IPS-NIHi7 (cell line): ENCODE measurements around the gene RBM34.

Experiments
- DNase-seq: peaks from one replicate; pipeline ENCODE4 v3.0.0; 2012; ENCODE audit warnings: mixed read lengths; ENCODE audit errors: extremely low spot score

RBM34 gene

DNA sequence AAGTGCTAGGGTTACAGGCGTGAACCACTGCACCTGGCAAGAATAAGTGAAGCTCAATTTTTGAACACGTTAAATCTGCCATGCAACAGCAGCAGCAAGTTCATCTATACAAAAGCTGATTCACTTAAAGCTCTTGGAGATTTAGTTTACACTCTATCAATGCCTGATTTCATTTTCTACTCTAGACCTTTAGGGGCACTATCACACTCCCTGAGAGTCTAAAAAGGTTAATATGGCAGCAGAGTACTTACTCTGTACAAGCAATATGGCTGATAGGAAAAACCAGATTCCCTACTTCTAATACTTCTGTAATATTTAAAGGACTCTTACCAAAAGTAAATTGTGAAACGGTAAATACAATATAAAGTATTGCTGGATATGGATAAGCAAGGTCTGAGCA, 4.8 kb downstream of the RBM34 start:
- no peak for DNase-seq

- no peak for DNase-seq
Observed at GRCh38 chr1:235152235-235152634, 8.8 kb downstream of the RBM34 start.

DNA sequence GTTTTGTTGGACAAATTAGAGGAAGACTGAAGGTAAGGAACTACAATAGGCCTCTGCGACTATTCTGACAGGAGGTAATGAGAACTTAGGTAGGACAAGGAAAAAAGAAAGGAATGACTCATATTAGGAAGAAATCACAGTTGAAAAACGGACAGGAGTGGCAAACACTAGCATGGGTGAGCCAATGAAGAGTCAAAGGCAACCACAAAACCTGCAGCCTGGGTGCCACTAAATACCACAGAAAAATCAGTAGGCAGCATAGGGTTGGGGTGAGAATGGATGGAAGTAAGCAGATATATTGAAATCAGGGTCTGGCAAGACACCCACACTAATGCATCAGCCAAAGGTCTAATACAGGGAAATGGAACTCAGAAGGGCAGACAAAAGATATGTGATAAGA, 10.0 kb downstream of the RBM34 start:
- no peak for DNase-seq

DNA sequence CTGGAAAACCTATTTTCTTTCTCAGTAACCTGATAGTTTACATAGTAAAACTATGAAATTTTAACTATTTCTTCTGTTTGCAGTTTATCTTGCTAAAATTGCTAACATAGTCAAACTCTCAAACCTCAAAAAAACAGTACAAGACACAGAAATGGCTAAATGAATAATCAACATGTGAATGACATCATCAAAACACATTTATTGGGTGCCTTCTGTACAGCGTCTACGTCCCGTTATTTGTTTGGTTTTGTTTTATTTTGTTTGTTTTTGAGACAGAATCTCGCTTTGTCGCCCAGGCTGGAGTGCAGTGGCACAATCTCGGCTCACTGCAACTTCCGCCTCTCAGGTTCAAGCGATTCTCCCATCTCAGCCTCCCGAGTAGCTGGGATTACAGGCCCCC, 11.2 kb downstream of the RBM34 start:
- DNase-seq, result no peak

DNA sequence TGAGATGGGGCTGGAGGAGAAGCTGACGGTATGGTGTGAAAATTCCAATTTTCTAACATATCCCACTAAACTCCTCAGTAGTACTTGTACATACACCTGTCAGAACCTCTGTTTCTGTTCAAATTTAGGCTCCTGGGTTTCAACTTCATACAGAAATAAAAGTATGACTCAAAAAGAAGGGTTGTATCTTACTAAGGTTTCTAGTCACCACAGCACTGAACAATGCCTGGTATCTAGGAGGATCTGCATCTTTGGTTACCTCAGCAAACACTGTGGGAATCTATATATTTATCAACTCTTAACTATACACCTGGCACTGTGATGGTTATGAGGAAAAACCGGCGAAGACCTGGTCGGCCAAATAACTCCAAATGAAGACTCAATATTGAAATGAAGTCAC, 13.8 kb downstream of the RBM34 start:
- DNase-seq, result no peak

DNA sequence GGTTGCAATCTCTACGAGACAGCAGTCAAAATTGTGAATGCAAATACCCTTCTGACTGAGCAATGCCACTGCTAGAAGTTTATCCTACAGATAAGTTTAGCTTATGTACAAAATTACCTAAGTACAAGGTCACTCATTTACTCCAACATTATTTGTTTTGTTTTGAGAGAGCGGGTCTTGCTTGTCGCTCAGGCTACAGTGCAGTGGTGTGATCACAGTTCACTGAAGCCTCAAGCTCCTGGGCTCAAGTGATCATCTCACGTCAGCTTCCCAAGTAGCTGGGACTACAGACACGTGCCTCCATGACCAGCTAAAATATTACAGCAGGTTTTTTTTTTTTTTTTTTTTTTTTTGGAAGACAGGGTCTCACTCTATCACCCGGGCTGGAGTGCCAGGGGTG, 15.4 kb downstream of the RBM34 start:
- no peak for DNase-seq

DNA sequence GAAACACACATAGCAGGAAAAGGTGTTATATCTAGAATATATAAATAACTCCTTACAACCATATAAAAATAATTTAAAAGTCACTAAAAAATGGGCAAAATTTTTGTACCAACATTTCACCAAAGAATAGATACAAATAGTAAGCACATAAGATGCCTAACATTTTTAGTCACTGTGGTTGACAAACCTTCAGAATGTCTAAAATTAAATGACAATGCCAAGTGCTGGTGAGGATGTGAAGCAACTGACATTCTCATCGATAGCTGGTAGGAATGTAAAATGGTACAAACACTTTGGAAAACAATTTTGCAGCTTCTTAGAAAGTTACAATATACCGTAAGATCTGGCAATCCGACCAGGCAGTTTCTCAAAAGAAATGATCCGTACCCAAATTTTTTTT, 18.1 kb downstream of the RBM34 start:
- DNase-seq, result no peak

DNA sequence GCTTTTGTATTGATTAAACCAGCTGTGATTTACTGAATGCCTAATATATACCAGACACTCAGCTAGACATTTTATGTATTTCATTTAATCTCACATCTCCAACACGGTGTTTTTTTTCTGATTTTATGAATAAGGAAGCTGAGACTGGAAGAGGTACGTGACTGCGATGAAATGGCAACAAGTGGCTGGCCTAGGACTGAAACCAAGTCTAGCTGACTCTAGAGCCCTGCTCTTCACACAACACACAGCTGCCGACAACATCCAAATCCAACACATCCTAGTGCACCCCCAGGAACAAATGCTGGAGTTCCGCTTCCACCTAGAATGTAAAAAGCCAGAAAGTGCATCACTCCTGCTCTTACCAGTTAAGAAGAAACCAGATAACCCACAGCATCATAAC, 21.7 kb downstream of the RBM34 start:
- DNase-seq, result no peak

DNA sequence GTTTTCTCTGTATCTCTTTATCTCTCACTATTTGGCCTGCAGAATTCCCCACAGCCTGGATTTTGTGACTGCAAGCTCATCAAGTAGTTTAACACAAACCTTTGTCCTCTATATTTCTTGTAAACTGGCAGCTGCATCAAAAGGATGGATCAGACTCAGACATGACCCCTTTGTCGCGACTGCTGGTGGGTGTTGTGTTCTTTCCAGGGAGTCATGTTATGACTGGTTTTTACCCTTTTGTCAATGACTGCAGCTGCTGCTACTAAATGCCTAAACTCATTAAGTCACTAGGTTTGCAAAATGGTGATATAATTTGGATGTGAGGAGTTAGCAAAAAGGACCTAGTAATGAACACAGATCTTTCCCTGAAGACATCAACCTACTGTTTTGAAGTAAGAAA, 22.2 kb downstream of the RBM34 start:
- no peak for DNase-seq

DNA sequence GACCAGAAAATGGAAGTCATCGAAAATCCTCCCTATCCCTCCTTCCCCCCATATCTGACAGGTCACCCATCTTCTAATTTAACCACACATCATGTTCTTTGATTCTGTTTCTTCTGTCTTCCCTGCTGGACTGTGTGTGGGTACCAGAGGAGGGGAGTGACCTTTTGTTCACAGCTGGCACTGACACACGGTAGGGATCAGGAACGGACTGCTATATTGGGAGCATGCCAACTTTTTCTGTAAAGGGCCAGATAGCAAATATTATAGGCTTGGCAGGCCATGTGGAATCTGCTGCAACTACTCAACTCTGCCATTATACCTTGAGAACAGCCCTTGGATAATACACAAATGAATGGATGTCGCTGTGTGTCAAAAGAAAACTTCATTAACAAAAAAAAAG, 24.9 kb downstream of the RBM34 start:
- DNase-seq, result no peak

DNA sequence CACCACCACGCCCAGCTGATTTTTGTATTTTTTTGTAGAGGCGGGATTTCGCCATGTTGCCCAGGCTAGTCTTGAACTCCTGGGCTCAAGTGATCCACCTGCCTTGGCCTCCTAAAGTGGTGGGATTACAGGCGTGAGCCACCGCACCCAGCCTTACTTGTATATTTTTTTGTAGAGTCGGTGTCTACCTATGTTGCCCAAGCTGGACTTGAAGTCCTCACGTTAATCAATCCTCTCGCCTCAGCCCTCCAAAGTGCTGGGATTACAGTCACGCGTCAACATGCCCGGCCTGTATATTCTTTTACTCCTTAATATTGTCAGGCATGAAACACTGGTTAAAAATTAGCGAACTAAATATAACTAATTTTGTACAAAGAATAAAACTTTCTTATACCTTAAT, 26.9 kb downstream of the RBM34 start:
- no peak for DNase-seq

DNA sequence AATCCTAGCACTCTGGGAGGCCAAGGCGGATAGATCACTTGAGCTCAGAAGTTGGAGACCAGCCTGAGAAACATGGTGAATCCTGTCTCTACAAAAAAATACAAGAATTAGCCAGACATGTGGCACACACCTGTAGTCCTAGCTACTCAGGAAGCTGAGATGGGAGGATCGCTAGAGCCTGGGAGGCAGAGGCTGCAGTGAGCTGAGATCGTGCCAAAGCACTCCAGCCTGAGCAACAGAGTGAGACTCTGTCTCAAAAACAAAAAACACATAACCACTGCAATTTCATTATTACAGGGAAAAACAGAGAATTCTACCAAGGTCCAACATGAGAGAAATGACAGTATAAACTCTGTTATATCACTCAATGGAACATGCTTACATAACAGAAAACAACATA, 28.0 kb downstream of the RBM34 start:
- no peak for DNase-seq

DNA sequence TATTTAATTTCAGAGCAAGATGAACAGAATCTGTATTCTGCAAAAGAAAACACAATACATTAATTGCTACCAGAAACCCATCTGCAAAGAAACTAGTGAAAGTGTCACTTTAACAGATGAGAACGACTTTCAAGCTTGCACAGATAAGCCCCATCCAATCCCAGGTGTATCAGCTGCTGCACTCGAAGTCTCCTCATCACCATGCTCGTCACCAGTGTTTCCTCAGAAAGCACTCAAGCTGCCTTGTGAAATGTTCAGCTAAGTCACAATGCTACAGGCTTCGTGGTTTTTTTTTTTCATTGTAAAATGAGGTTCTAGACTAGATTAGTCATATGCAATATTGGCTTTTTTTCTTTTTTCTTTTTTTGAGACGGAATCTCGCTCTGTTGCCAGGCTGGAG, 29.1 kb downstream of the RBM34 start:
- DNase-seq, result no peak

DNA sequence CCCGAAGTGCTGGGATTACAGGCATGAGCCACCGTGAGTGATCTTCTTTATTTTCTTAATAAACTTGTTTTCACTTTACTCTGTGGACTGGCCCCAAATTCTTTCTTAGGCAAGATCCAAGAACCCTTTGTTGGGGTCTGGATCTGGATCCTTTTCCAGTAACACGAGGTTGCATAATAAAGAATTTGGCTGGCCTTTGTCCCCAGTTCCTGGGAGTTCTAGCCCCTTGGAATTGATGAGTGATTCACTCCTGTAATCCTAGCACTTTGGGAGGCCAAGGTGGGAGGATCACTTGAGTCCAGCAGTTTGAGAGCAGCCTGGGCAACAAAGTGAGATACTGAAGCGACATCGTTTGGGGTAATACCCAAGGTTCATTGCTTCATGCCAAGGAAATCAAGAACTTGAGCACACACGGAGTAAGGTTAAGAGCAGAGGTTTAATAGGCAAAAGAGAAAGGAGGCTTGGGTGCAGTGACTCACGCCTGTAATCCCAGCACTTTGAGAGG, 30.2 kb downstream of the RBM34 start:
- no peak for DNase-seq

- no peak for DNase-seq
Observed at GRCh38 chr1:235129774-235130570, 31.1 kb downstream of the RBM34 start.

DNA sequence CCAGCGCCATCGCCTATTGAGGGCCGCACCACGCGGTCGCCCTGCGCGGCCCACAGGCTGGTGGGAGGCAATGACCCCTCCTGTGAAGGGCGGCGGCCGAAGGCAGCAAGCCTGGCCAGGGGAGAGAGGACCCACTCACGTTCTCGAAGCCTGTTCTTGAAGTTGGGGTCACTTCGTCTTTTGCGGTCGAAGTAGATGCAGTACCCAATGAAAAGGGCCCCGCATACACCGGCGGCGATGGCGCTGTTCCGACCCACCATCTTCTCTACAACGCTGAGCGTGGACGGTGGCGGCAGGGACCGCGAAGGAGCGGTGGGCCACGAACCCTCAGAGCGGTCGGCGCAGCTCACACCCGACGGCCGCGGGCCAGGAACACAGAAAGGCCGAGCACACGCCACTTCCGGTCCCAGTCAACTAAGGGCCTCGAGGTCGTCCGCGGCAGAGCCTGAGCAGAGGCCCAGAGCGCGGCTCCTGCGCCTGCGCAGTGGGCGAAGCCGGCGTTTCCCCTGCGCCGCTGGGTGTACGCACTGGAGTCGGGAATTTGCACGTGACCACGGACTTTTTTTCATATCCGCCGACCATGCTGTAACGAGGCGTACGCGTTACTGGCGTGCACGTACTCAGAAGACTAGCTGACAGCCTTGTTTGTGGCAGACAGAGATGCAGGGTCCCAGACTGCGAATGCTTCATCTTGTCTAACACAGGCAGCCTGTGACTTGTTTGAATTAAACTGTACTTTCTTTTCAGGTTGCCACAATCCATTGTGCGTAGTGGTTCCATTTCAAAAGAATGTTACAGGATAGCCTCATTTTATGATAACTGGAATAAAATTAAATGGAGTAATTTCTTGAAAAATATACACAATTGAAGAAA, 32.4 kb downstream of the RBM34 start, which contains the start of gene TOMM20:
Gene TOMM20 (minus strand): TSS at position 382 of the 873 bp plus-strand sequence. CDS start 122 bp downstream, at position 260.
- peak; percentile 99 for DNase-seq

DNA sequence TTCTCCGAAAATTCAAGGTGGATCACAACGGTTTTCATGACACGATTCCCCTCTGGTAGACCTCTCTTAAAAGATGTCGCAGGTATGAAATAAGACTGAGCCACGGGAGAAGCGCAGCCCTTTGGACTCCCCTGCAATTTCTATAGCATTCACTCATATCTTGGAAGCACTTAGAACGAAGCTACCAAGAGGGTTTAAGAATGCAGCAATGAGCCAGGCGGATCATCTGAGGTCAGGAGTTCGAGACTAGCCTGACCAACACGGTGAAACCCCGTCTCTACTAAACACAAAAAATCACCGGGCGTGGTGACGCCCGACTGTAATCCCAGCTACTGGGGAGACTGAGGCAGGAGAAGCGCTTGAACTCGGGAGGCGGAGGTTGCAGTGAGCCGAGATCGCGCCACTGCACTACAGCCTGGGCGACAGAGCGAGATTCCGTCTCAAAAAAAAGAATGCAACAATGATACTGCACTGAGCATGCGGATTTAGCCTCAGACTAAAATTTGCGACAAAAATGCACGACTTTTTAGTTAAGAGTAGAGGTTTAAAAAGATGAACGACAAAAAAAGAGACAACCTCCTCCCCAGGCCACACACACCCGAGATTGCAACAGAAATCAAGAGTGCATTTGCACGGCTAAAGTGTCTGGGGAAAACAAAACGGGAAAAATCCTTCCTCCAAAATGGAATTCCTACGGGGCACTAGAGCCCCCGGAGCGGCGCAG, 33.2 kb downstream of the RBM34 start:
- no peak for DNase-seq

DNA sequence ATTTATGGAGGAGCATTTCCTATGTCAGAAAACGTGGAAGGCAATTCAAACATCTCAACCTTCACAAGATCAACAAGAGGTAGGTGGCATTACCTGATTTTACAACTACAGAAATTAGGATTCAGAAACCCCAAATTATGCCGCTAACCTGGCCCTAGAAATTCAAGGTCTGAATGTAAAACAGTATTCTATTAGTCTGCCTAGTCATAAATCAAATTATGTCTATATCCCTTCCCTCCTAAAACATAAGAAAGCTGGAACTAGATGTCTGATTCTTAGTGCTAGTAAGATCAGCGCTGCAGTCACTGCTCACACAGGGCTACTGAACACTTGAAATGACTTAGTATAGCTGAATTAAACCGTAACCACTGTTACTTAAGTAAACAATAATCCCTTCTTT, 33.8 kb downstream of the RBM34 start:
- DNase-seq, result no peak

- no peak for DNase-seq
Observed at GRCh38 chr1:235124665-235125064, 36.4 kb downstream of the RBM34 start.

GRCh38 chr1:235124111-235124510, 36.9 kb downstream of the RBM34 start:
- no peak for DNase-seq

DNA sequence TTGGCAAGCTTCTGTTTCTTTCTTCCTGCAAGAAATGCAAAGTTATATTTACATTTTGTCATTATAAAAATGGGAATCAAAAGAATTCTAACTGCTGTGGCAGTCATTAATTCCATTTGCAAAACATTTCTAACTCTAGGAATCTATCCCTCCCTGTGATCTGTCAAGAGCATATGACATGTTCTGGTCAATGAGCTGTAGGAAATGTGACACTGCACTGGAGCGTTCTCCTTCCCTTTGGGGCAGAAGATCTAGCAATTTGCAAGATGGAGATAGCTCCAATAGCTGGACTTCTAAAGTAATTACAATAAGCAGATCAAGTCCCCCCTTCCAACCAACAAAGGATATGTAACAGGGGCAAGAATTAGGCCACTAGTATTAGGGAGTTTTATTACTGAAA, 38.7 kb downstream of the RBM34 start:
- DNase-seq, result no peak
